Stimulated activated naive CD4-positive, alpha-beta T cell treated with Interleukin-2 at 50 U/mL for 16 hours (primary cell): ENCODE results near the gene UTP25.
"Not testable (repeated sequence)": the region's sequence is repeated elsewhere in the genome, so short reads cannot be mapped to it uniquely, and the experiment has no call there.

Experiments
- DNase-seq: peaks from one replicate; lab custom pipeline; 2025; lab: John Stamatoyannopoulos, UW

The UTP25 gene

DNA sequence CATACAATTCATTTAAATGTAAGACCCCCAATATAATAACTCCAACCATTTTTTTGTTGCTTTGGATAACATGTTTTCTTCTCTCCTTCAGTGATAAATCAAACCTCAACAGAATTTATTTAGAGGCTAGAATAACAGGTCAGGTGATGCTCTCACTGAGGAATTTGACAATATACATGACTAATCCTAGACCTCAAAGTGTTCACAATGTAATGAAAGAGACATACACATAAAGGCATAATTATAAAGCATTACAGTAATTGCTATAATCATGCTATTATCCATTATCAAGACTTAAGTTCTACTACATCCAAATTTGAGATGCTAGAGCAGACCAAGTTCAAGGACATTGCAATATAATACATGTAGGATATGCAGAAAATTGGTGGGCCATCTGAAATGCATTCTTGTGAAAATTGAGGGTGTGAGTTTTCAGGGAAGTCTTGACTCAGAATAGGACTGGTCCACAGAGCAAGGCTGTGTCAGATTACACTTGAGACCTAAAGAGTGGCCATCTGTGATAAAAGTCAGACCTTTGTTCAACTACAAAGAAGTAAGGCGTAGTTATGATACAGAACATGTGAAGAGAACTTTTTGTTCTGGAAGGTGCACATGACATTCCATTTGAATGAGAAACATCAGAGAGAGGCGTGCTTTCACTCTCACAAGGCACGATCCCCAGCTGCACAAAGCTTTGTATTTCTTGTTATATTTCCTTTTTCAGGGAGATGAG is 45.5 kb downstream of the UTP25 start:
- DNase-seq = no peak

DNA sequence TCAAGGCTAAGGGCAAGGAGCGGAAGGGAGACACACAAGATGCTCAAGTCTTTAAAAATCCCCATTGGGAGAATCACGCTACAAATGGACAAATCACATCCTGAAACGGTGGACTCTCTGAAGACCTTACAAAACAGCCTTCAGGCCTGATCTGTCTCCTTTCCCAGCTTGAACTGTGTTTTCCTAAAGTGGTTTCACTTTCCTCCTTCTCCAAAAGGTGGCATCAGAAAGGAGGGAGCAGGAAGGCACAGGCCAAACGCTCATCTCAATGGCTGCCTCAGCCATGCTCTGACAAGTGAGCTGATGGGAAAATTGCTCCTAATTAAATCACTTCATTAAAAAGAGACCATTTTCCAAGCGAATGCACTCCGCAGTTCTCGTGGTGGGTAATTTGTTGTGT is 47.7 kb downstream of the UTP25 start:
- no peak for DNase-seq

DNA sequence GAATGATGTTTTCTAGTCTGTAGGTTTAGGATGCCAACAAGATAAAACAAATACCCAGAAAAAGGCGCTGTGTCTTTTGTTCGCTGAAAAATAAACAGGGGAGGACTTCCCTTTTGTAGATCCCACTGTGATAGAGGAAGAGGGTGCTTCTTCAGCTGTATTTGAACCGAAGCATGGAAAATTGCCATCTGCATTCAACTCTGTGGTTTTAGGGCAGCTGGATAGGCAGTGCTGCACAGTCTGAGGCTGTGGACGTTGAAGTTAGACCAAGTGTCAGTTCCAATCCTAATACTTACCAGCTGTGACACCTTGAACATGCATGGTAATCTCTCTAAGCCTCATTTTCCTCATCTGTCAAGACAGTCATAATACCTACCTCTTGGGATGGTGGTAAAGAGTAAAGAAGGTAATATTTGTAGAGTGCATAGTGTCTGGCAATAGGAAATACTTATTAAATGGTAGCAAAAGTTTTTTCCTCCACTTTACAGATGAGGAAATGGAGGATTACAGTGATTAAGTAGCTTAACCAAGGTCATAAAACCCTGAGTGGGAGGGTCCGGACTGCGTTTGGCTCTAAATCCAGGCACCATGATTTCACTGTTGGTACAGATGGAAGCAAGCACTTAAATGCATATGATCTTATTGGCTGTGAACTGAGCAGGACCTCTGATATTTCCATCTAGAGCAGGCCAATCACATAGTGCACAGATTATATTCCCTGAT is 48.5 kb downstream of the UTP25 start:
- no peak for DNase-seq

DNA sequence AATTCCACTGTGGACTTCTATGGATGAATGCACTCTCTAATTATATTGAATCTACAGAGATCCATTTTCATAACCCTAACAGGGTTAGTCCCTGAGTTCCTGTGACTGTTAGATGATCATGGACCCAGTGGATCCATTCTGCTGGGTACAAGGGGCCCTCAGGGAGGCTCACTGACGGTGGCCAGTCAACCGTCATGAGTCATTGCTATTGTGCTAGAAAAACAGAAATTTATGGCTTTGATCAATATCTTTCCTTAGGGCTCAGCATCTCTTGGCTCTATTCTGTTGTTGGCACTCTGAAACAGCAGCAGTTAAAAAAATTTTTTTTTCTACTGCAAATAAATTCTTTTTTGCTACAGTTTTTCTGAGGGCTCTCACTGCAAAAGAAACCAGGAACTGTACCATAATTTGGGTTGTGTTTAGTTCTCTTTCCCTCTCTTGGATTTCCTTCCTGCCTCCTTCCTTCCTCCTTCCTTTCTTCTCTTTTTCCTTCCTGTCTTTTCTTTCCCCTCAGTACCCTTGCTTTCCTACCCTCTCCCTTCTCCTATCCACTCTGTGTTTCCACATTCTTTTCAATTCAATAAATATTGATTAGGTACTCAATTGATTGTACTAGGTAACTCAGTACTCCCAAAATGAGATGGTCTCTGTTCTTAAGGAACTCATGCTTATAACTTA is 49.5 kb downstream of the UTP25 start:
- no peak for DNase-seq

DNA sequence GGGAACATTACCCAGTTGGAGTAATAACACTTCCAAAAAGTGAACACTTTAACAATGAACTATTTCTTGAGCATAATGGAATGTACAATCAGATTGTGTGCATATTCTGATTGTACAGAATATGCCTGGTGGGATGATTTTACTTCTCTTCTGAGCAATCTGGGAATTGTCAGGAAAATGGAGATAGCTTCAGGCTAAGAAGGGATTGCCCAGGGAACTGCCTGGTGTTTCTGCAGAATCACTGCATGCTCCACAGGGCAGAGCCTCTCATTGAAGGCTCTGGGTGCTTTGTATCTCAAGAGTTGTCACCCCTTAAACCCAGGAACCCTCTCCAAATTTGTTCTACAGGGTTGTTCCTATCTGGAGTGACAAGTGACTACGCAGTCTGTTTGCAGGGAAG is 51.2 kb downstream of the UTP25 start:
- DNase-seq = no peak

DNA sequence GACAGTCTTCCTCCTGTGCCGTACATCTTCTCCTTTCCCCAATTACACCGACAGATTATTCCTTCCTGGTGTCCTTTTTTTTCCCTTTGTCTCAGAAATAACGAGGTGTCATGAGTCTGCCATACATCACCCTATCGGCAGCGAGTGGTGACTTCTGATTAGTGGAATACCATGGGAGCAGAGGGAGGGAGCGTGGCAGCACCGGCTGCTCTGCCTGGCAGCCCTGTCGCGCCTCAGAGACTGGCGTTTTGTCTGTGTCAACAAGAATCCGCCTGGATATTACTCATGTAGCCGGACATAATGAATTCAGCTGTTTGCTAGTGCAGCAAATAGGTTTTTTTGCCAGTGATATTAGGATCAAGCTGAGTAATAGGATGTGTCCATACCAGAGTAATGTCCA is 51.8 kb downstream of the UTP25 start:
- no peak for DNase-seq

DNA sequence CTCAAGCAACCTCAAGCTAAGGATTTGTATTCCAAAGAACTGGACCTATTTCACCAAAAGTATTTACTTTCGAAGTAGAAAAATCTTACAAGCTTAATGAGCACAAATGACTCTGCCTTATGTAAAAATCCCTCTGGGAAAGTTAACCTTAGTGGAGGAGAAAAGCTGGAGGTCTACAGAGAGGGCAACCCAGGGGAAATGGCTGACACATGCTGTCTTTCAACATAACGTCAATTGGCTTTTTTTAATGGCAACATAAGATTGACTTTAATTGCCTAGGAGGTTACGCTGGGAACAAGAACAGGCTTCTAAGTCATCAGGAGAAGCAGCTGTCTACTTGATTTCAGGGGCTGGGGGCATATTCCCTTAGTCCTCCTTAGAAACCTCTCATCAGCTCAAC is 52.3 kb downstream of the UTP25 start:
- no peak for DNase-seq

DNA sequence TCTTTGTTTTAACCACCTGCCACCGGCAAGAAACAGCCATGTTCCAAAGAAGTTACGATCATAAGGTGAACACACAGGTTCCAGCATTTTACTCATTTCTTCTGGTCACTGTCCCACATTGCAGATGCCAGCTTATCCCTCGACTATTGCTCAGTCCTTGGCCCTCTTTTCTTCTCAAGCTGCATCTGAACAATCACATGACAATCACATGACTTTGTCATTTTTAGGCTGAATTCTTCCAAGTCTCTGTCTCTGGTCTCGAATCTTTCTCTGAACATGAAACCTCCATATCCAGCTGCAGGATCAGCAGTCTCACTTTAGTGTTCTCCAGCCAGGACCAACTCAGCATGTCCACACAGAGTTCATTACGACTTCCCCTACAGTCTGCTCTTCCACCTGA is 53.8 kb downstream of the UTP25 start:
- no peak for DNase-seq

DNA sequence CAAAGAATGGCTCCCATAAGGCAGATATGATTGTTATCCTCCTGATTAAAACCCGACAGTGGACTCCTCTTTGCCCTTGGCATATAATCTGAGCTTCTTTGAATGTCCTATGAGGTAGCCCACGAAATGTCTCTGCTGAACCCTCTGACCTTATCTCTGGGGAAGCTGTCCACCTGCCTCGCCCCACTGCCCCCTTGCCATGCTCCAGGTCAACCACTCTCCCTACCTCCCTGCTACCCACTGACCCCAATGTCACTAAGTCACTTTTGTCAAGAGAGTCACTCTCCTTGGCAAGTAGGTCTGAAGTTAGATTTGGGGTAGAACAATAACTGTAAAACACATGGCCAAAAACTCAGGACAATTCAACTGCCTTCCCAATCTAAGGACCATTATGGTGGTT is 54.5 kb downstream of the UTP25 start:
- DNase-seq = no peak

DNA sequence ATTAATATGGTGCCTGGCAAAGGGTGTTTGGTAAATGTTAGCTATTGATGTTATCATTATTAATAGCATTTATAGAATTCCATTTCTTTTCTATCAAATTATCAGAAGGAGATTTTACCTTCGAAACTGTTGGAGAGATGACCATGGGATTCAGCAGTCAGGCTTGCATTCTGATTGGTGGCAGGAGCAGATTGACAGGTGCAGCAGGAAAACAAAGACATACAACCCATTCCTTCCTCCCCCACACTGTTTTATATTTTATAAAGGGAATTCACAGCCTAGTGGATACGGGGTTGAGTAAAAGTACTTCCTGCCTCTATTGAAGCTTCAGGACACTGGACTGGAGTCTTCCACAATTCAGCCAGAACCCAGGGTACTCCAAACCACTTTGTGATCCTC is 55.2 kb downstream of the UTP25 start:
- DNase-seq = no peak

DNA sequence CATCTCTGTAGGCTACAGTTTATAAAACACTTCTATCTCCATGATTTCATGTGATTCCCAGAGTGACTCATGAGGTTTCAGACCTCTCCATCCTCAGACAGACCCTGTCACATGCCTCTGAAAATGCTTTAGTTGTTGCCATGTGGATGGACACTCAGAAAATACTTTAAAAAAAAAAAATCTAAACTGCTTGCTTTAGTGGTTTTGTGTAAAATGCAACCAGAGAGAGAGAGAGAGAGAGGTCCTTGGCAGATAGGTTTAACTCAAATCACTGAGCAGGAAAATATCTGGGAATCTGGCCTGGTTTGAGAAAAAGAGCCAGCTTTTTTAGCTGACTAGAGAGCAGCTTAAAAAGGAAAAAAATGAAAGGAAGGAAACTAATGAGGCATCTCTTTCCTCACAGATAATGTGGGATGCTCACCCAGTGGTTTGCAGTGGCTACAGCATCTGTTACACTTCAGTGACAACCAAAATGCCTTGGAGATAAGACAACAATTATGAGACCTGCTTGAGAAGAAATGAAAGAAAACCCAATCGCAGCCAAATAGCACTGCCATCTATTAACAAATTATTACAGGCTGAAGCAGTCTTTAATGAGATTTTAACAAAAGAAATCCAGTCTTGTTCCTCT is 55.7 kb downstream of the UTP25 start:
- no peak for DNase-seq

DNA sequence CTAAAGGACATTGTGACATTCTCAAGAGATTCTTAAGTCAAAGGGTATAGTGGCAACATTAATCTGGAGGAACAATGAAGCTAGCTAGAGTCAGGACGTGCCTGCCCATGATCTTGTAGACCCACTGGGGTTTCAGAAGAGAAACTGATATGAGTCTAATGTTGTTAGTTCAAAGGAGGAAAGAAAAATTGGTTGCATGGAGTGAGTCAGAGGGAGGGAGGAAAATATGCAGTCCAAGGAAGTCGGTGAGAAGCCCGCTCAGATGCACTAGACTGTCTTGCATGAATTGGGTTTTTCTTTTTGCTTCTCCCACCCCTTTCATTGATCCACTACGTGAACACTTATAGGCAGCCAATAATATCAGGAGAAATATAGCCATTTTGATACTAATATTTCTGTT is 56.5 kb downstream of the UTP25 start:
- DNase-seq = no peak

DNA sequence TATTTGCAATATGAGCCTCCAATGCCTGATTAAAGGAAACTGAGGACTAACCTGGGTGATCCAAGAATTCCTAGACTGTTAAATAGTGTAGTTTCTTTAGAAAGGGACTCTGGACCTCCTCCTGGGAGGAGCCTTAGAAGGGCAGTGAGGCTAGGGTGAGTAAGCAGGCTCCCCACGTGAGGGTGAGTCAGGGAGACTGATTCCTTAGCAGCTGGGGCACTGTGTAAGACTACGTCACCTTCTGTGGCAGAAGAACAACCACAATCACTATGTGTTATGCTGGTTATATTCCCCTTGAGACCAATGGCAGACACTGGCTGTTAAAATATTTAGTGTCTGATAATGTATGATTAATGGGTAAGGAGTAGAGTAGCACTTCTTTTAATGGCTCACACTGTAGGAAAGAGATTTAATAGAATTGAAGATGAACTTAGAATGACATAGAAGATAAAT is 56.9 kb downstream of the UTP25 start:
- DNase-seq = peak; percentile 47

DNA sequence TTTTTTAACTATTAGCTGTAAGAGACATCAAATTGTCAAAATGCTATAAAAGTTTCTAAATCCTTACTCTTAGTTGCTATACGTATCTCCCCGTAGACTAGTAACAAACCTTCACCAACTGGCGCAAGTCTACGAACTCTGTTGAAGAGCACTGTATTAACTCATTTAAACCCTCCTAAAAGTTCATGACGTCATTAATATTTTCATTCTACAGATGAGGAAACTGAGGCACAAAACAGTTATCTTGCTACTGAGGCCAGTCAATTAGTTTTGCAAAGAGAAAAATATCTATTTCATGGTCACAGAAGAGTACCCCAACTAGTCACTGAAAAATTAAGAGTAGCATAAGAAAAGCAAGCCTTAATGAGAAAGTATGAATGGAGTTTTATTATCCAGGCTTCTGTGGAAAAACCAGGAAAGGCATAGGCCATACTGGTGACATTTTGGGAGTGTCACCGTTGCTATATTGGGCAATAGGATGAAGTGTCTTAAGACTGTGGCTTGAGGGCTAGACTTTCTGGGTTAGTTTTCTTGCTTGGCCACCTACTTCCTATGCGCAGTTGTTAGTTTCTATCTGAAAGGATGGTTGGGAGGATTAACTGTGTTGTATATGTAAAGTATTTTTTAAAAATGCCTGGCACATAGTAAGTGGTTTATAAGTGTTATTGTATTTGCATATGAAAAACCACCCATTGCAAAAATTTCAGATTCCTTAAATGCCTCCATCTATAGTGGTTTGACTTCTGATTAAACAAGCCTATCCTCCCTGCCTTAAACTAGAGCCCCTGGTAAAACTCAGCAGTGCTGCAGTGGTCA is 57.8 kb downstream of the UTP25 start:
- DNase-seq = no peak

DNA sequence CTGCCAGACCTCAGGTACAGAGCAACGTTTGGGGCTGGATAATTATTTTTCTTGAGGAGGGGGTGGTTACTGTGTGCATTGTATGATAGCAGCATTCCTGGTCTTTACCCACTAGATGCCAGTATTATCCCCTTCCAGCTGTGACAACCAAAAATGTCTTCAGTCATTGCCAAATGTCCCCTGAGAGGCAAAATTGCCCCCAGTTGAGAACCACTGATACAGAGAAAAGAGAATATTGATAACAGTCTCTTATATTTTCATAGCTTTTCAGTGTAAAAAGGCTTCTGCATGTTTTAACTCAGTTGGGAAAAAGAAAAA is 58.4 kb downstream of the UTP25 start:
- no peak for DNase-seq

DNA sequence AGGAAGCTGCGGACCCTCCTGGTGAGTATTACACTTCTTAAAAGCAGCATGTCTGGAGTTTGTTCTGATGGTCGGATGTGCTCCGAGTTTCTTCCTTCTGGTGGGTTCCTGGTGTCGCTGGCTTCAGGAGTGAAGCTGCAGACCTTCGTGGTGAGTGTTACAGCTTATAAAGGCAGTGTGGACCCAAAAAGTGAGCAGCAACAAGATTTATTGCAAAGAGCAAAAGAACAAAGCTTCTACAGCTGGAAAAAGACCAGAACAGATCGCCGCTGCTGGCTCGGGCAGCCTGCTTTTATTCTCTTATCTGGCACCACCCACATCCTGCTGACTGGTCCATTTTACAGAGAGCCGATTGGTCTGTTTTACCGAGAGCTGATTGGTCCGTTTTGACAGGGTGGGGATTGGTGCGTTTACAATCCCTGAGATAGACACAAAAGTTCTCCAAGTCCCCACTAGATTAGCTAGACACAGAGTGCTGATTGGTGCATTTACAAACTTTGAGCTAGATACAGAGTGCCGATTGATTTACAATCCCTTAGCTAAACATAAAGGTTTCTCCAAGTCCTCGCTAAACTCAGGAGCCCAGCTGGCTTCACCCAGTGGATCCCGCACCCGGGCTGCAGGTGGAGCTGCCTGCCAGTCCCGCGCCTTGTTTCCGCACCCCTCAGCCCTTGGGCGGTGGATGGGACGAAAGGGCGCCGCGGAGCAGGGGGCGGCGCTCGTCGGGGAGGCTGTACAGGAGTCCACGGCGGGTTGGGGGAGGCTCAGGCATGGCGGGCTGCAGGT is 60.7 kb downstream of the UTP25 start:
- DNase-seq = not testable (repeated sequence)

DNA sequence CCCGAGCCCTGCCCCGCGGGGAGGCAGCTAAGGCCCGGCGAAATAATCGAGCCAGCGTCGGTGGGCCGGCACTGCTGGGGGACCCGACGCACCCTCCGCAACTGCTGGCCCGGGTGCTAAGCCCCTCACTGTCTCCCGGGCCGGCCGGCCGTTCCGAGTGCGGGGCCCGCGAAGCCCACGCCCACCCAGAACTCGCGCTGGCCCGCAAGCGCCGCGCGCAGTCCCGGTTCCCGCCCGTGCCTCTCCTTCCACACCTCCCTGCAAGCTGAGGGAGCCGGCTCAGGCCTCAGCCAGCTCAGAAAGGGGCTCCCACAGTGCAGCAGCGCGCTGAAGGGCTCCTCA is 61.3 kb downstream of the UTP25 start:
- DNase-seq = no peak

DNA sequence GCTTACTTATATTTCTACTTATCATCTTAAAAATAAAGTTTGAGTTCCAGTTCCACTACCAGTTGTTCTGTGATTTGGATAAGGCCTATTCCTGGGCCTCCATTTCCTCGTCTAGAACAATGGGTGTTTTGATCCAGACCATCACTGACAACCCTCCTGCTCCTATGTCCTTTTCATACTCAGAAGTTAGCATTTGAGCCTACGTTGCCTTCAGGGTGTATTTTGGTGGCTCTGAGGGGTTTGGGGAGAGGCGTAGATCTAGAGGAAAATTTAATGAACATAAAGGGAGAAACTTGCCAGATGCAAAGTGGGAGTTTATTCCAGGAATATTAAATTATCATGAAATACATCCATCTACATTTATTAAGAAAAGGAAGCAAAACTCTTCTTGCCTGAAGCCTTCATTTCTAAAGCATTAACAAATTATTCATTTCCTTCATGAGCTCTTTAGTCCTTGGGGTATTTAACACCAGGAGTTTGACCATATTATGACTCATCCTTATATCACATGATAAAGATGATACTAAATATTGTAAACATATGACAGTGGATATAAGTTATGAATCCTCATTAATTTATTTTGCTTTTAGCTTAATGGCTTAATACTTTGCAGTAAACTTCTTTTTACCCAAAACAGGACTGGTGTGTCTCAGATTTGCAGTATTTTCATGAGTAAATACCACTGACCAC is 63.0 kb downstream of the UTP25 start:
- DNase-seq = no peak

DNA sequence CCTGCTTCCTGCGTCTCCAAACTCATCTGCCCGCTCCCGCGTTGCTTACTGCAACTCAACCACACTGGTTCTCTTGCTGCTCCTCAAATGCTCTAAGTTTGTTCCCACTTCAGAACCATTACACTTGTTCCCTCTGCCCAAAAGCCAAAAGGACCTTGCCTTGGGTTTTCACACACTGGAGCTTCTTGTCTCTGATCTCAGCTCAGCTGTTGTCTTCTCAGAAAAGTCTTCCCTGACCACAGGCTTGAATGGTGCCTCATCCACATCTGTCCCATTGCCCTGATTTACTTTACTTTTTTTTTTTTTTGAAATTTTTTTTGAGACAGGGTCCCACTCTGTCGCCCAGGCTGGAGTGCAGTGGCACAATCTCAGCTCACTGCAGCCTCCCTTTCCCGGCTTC is 66.0 kb downstream of the UTP25 start:
- no peak for DNase-seq

DNA sequence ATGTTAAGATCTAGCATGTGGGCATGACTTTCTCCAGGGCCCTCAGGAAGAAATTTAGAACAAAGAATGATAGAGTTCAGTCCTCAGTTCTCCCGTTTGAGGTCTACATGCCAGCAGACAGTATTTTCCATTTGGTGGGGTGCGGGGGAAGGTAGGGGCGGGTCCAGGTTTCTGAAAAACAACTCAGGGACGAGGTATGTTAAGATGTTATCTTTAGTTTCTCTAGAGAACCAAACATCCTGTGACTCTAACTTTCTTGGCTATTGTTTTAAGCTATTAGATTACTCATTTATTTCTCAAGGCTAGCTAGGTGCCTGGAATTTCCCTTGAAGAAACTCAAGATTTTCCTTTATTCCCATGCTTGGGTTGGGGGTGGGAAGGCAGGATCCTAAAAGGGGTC is 67.9 kb downstream of the UTP25 start:
- no peak for DNase-seq

DNA sequence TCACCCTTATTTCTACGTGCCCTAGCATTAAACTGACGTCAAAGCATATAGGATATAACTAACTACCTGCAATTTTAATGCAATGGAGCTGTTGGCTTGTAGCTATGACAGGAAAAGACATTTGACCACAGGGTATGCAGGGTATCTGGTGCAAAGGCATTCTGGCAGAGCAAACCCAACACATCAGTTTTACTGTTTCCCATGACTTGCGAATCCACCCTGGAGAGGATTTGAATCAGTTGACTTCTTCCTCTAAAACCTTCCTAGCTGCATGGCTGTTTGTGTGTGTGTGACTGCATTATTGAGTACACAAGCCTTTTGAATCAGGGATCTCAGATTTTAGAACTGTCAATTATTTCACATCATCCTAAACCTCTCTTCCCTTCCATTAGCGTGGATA is 68.6 kb downstream of the UTP25 start:
- DNase-seq = no peak
